ENCODE results near the gene GMCL1.

GRCh38 chr2:69801745-69802290, 27.6 kb upstream of the GMCL1 start:
- TF ChIP-seq, protein P1, sequence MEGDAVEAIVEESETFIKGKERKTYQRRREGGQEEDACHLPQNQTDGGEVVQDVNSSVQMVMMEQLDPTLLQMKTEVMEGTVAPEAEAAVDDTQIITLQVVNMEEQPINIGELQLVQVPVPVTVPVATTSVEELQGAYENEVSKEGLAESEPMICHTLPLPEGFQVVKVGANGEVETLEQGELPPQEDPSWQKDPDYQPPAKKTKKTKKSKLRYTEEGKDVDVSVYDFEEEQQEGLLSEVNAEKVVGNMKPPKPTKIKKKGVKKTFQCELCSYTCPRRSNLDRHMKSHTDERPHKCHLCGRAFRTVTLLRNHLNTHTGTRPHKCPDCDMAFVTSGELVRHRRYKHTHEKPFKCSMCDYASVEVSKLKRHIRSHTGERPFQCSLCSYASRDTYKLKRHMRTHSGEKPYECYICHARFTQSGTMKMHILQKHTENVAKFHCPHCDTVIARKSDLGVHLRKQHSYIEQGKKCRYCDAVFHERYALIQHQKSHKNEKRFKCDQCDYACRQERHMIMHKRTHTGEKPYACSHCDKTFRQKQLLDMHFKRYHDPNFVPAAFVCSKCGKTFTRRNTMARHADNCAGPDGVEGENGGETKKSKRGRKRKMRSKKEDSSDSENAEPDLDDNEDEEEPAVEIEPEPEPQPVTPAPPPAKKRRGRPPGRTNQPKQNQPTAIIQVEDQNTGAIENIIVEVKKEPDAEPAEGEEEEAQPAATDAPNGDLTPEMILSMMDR (IDR thresholded peaks at IDR 0.05; ENCODE audit: borderline replicate concordance, extremely low read depth, low read length, poor library complexity, severe bottlenecking) = no peak
- no peak for TF ChIP-seq EZH2 (IDR thresholded peaks at IDR 0.05; ENCODE audit: borderline replicate concordance, low read depth, low read length, severe bottlenecking)

Data from DND-41 (cell line).